ENCODE results near the gene HSPA6. TPM values are rescaled to one million over a fixed set of nuclear protein-coding genes. Genes with fewer than 3 reads are reported as not detected.

The HSPA6 gene
- total RNA-seq, 6 donors from 2014 or later: 10.8 to 37.7 (median 15.9) TPM

DNA sequence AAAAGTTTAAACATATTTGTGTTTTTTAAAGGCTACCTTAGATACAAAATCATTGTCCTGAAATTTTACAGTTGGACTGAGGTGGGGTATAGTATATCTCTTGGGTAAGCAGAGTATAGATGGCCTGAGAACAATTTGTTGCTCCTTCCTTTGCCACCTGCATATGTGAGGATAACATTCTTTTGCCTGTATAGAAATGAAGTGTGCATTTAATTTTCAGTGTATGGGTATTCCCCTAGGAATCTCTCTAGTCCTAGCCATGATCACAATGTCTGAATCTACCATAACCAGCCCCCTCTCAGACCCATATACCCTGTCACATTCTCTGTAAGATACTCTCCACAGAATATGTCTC is 21.0 kb upstream of the HSPA6 start:
- DNase-seq (no peak), ATAC-seq (ENCODE audit: low FRiP score in 2 of 2) (no peak)
- Histone ChIP-seq H3K27me3 (no peaks in the 10 kb centered on the region), H3K9me3 (no peaks in the 10 kb centered on the region), H3K4me1 (peaks cover 14 to 37% (median 29%) of the 10 kb centered on the region in 4 donors), H3K27ac (no peak overlapping the region), H3K4me3 (no peak overlapping the region), H3K36me3 (no peaks in the 10 kb centered on the region)
- TF ChIP-seq POLR2A (IDR thresholded peaks at IDR 0.05) (no peak), EP300 (IDR thresholded peaks at IDR 0.05) (no peak), POLR2AphosphoS5 (IDR thresholded peaks at IDR 0.05) (no peak)
- TF ChIP-seq, protein P1, sequence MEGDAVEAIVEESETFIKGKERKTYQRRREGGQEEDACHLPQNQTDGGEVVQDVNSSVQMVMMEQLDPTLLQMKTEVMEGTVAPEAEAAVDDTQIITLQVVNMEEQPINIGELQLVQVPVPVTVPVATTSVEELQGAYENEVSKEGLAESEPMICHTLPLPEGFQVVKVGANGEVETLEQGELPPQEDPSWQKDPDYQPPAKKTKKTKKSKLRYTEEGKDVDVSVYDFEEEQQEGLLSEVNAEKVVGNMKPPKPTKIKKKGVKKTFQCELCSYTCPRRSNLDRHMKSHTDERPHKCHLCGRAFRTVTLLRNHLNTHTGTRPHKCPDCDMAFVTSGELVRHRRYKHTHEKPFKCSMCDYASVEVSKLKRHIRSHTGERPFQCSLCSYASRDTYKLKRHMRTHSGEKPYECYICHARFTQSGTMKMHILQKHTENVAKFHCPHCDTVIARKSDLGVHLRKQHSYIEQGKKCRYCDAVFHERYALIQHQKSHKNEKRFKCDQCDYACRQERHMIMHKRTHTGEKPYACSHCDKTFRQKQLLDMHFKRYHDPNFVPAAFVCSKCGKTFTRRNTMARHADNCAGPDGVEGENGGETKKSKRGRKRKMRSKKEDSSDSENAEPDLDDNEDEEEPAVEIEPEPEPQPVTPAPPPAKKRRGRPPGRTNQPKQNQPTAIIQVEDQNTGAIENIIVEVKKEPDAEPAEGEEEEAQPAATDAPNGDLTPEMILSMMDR (IDR thresholded peaks at IDR 0.05): no peak

DNA sequence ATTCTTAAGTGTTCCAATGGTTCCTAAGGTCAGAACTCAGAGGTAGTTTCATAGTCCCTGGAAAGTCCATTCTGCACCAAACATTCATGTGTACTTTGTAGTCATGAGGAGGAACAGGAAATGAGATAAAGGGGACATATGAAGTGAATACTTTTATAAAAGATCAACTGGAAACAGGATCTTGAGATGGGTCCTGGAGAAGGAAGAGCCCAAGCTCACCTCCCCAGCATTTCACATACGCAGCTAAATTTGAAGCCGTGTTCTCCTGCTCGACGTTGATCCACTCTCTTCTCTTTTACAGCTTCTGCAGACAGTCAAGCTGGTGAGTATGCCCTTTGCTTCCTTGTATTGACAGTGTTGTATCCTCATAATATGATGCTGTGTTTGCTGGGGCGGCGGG is 18.7 kb upstream of the HSPA6 start:
- Histone ChIP-seq H3K27me3 (no peaks in the 10 kb centered on the region), H3K36me3 (peaks cover 0 to 4% (median under 1%) of the 10 kb centered on the region in 4 donors), H3K27ac (peak overlapping the region; percentile 79 to 86 (median 86)), H3K9me3 (no peaks in the 10 kb centered on the region), H3K4me3 (peak overlapping the region in 3 of 4 donors; percentile 30 to 47 (median 37)), H3K4me1 (peaks cover 8 to 21% (median 18%) of the 10 kb centered on the region in 4 donors)
- no peak for TF ChIP-seq POLR2A (IDR thresholded peaks at IDR 0.05)
- TF ChIP-seq, protein P1 (IDR thresholded peaks at IDR 0.05): no peak
- no peak for TF ChIP-seq EP300 (IDR thresholded peaks at IDR 0.05)
- WGBS, 2 donors: 83 to 91% methylated on average over 6 of the region's 6 CpGs
- DNase-seq (no peak), ATAC-seq (ENCODE audit: low FRiP score in 2 of 2) (peak in 1 of 2 donors; percentile 3)

DNA sequence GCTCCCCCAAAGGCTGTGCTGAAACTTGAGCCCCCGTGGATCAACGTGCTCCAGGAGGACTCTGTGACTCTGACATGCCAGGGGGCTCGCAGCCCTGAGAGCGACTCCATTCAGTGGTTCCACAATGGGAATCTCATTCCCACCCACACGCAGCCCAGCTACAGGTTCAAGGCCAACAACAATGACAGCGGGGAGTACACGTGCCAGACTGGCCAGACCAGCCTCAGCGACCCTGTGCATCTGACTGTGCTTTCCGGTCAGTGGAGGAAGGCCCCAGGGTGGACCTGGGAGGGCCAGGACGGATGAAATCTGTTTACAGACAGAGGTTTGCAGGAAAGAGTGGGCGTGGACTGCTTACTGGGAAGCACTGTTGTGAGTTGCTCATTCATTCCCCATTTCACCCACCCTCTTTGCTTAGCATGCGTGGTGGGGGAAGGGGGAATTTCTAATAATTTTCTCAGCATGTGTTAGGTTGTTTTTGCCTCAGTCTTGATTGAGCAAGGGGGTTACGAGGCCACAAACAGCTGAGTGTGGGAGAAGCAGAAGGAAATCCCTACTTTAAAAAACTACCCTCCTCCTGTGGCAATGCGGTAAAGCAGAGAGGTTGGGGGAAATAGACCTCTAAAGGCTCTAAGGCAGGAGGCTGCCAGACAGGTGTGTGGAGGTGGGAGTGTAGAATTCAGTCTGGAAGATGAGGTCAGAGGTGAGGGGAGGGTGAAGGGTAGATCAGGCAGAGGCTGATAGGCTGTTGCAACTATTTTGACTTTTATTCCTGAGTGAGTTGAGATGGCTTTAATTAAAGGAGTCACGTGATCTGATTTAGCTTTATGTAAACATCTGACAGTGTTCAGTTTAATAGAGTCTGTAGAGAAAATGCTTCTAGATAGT is 17.8 kb upstream of the HSPA6 start:
- peaks cover 17 to 25% (median 24%) of the 10 kb centered on the region in 4 donors for H3K4me1 ChIP-seq
- 26 to 32% methylated on average over 8 to 12 of the region's 15 CpGs for WGBS, 2 donors
- peaks cover 0 to 7% (median 2%) of the 10 kb centered on the region in 4 donors for H3K36me3 ChIP-seq
- ATAC-seq (ENCODE audit: low FRiP score in 2 of 2) (peak; percentile 75 to 81), DNase-seq (peak in 1 of 2 donors; percentile 81)
- H3K27ac ChIP-seq: peak overlapping the region; percentile 79 to 86 (median 86)
- H3K4me3 ChIP-seq: peak overlapping the region in 3 of 4 donors; percentile 30 to 47 (median 37)
- no peaks in the 10 kb centered on the region for H3K27me3 ChIP-seq
- H3K9me3 ChIP-seq: no peaks in the 10 kb centered on the region
- TF ChIP-seq, protein P1 (IDR thresholded peaks at IDR 0.05): no peak
- TF ChIP-seq POLR2A (IDR thresholded peaks at IDR 0.05) (peak in 1 of 4 donors; percentile 57), POLR2AphosphoS5 (IDR thresholded peaks at IDR 0.05) (peak; percentile 71 to 78), EP300 (IDR thresholded peaks at IDR 0.05) (peak in 2 of 4 donors; percentile 32 to 70)

DNA sequence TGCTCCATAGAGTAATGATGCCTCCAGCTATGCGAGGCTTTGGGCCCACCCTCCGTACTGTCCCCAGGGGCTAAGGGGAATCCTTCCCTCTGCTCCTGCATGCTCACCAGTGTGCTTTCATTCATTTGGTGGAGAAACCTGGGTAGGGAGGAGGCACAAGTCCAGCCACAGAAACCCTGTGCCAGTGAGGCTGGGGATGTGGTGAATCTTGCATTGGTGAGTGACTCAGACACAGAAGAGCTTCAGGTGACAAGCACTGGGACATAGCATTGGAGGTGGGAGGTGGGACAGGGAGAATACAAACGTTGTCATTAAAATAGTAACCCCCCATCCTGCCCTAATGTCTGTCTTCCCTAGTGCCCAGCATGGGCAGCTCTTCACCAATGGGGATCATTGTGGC is 13.9 kb upstream of the HSPA6 start:
- peaks cover 0 to 8% (median 2%) of the 10 kb centered on the region in 4 donors for H3K36me3 ChIP-seq
- ATAC-seq (ENCODE audit: low FRiP score in 2 of 2): no peak
- H3K27me3 ChIP-seq: no peaks in the 10 kb centered on the region
- DNase-seq: no peak
- WGBS, 2 donors: 87 to 94% methylated on average over 3 of the region's 3 CpGs
- H3K4me1 ChIP-seq: peaks cover 26 to 42% (median 31%) of the 10 kb centered on the region in 4 donors
- H3K27ac ChIP-seq: no peak overlapping the region
- H3K4me3 ChIP-seq: no peak overlapping the region
- no peaks in the 10 kb centered on the region for H3K9me3 ChIP-seq
- TF ChIP-seq EP300 (IDR thresholded peaks at IDR 0.05) (no peak), POLR2AphosphoS5 (IDR thresholded peaks at IDR 0.05) (no peak)
- TF ChIP-seq, protein P1 (IDR thresholded peaks at IDR 0.05): no peak
